ENCODE results near the gene JMJD8. TPM values are rescaled to one million over a fixed set of nuclear protein-coding genes. Genes with fewer than 3 reads are reported as not detected.

JMJD8 gene
- total RNA-seq, 1 experiment from 2014 or later = 81.3 TPM

DNA sequence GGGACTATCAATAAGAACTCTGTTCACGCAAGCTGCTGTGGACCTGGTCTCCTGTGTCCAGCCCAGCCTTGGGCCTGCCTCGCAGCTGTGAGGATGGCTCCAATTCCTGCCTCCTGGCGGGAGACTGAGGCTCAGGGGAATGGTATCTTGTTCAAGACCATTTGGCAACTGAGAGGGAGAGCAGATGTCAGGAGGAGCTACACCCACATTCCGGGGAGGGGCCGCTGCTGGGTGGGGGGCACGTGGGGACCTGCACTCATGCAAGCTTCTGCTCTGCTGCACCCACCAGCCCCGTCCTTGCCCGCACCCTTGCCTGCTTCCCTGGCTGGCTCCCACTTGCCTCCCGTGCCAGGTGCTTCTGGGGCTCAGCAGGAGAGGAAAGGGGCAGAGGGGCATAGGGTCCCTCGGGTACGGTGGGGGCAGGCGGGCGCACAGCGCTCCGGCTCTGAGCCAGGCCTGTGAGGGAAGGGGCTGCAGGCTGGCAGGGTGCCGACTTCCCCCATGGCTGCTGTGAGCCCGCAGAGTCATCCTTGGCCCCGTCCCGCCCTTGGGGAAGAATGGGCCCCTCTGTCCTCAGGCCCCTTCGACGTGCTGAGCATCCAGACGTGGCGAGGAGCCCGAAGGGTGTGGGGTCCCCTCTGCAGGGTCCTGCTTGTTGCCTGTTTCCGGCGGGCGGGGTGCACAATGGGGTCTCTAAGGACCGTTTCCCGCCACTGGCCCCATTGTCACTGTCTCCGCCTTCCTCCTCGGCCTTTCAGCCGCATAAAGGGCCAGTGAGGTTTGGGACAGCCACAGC lies 33.5 kb upstream of the JMJD8 start:
- H3K4me3 ChIP-seq (ENCODE audit: low read length) = no peak overlapping the region
- no peak overlapping the region for H3K9ac ChIP-seq (ENCODE audit: low read length)
- POLR2A ChIA-PET (ENCODE audit: unreplicated experiment) = no interaction called here
- BruUV-seq (replicated peaks) = no TSS peak
- H3K9me2 ChIP-seq (replicated peaks; ENCODE audit: low read length) = no peaks in the 10 kb centered on the region
- intact Hi-C loops (cut with micrococcal nuclease) = loop anchor here (10.0 kb wide), 1 partner anchor 67 kb away; the partner anchor contains the start of genes CHTF18 and RPUSD1
- ATAC-seq (no peak), DNase-seq (no peak)
- peaks cover 8% of the 10 kb centered on the region; the same call in 1 of the 2 replicates for H4K20me1 ChIP-seq (ENCODE audit: low read length)
- H3K27me3 ChIP-seq (ENCODE audit: low read length) = no peaks in the 10 kb centered on the region
- H3K36me3 ChIP-seq (ENCODE audit: low read depth, low read length) = no peaks in the 10 kb centered on the region
- peaks cover 19% of the 10 kb centered on the region for H3K79me2 ChIP-seq (ENCODE audit: low read length)
- TF ChIP-seq EZH2 (IDR thresholded peaks at IDR 0.05; ENCODE audit: low read length, unreplicated experiment) = no peak
- no peak for TF ChIP-seq EZH2phosphoT487 (IDR thresholded peaks at IDR 0.05; ENCODE audit: borderline replicate concordance, low read length)
- TF ChIP-seq, protein P1, sequence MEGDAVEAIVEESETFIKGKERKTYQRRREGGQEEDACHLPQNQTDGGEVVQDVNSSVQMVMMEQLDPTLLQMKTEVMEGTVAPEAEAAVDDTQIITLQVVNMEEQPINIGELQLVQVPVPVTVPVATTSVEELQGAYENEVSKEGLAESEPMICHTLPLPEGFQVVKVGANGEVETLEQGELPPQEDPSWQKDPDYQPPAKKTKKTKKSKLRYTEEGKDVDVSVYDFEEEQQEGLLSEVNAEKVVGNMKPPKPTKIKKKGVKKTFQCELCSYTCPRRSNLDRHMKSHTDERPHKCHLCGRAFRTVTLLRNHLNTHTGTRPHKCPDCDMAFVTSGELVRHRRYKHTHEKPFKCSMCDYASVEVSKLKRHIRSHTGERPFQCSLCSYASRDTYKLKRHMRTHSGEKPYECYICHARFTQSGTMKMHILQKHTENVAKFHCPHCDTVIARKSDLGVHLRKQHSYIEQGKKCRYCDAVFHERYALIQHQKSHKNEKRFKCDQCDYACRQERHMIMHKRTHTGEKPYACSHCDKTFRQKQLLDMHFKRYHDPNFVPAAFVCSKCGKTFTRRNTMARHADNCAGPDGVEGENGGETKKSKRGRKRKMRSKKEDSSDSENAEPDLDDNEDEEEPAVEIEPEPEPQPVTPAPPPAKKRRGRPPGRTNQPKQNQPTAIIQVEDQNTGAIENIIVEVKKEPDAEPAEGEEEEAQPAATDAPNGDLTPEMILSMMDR (conservative IDR thresholded peaks at IDR 0.05; ENCODE audit: low read depth, low read length) = no peak
- H3K4me1 ChIP-seq (ENCODE audit: insufficient read depth, low read length) = peaks cover 38% of the 10 kb centered on the region
- H3F3A ChIP-seq (ENCODE audit: low read length, unreplicated experiment) = no peaks in the 10 kb centered on the region
- CTCF ChIA-PET = no interaction called here
- H2AFZ ChIP-seq (ENCODE audit: low read length) = no peak overlapping the region
- H3K9me3 ChIP-seq (ENCODE audit: low read length) = no peaks in the 10 kb centered on the region
- no peak overlapping the region for H3K4me2 ChIP-seq (ENCODE audit: low read length)
- H3K27ac ChIP-seq (ENCODE audit: low read length) = no peak overlapping the region

DNA sequence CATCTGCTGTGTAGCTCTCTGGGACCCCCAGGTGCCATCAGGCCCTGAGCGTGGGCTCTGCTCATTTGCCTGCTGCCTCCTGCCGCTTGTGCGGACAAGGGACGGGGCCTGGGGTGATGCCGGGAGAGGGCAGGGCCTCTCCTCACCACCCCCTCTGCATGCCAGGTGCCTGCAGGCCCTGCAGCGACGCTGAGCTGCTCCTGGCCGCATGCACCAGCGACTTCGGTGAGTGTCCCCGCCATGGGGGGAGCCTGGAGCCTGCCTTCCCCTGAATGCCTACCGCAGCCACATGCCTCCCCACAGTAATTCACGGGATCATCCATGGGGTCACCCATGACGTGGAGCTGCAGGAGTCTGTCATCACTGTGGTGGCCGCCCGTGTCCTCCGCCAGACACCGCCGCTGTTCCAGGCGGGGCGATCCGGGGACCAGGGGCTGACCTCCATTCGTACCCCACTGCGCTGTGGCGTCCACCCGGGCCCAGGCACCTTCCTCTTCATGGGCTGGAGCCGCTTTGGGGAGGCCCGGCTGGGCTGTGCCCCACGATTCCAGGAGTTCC lies 32.7 kb upstream of the JMJD8 start:
- H3K4me3 ChIP-seq (ENCODE audit: low read length) = peak overlapping the region; percentile 71
- no TSS peak for BruUV-seq (replicated peaks)
- CTCF ChIA-PET = no interaction called here

More for the DNA sequence above, 32.7 kb upstream of the JMJD8 start:
- Histone ChIP-seq H3K9ac (ENCODE audit: low read length) (no peak overlapping the region), H3K4me1 (ENCODE audit: insufficient read depth, low read length) (peaks cover 34% of the 10 kb centered on the region), H3K79me2 (ENCODE audit: low read length) (peaks cover 19% of the 10 kb centered on the region), H3K36me3 (ENCODE audit: low read depth, low read length) (no peaks in the 10 kb centered on the region), H3K27me3 (ENCODE audit: low read length) (no peaks in the 10 kb centered on the region), H2AFZ (ENCODE audit: low read length) (no peak overlapping the region), H3K9me2 (replicated peaks; ENCODE audit: low read length) (no peaks in the 10 kb centered on the region), H3K27ac (ENCODE audit: low read length) (no peak overlapping the region), H3K4me2 (ENCODE audit: low read length) (peak overlapping the region; percentile 86), H3F3A (ENCODE audit: low read length, unreplicated experiment) (no peaks in the 10 kb centered on the region), H3K9me3 (ENCODE audit: low read length) (no peaks in the 10 kb centered on the region), H4K20me1 (ENCODE audit: low read length) (peaks cover 8% of the 10 kb centered on the region; the same call in 1 of the 2 replicates)
- DNase-seq (no peak), ATAC-seq (no peak)
- no peak for TF ChIP-seq EZH2 (IDR thresholded peaks at IDR 0.05; ENCODE audit: low read length, unreplicated experiment)
- TF ChIP-seq, protein P1 (conservative IDR thresholded peaks at IDR 0.05; ENCODE audit: low read depth, low read length) = no peak
- TF ChIP-seq EZH2phosphoT487 (IDR thresholded peaks at IDR 0.05; ENCODE audit: borderline replicate concordance, low read length) = no peak
- POLR2A ChIA-PET (ENCODE audit: unreplicated experiment) = no interaction called here
- intact Hi-C loops (cut with micrococcal nuclease) = loop anchor here (10.0 kb wide), 1 partner anchor 68 kb away; the partner anchor contains the start of genes CHTF18 and RPUSD1

Data from PC-3 (cell line).